GM18520 (cell line): ENCODE results near the gene PCSK7.
"Not testable (repeated sequence)": the region's sequence is repeated elsewhere in the genome, so short reads cannot be mapped to it uniquely, and the experiment has no call there.

Source experiments
- ATAC-seq: cut with Tn5 transposase; IDR thresholded peaks from one replicate; pipeline ENCODE4 v1.9.1; 2021; ENCODE audit not compliant: unreplicated experiment

The PCSK7 gene

DNA sequence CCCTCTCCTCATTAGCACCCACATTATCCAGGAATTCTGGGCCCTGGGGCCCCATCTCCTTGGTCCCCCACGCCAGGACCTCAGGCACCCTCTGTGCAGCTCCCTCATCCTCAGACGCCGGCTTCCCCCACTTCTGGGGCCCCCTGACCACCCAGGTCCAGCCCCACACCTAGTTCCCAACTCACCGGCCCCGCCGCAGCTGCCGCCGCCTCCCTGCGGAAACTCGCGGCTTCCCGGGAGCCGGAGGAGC, at the start of gene PCSK7:
PCSK7 (minus strand) TSS at position 232 of the 250 bp plus-strand sequence. CDS start 2,229 bp downstream, outside the sequence.
- no peak for ATAC-seq

- ATAC-seq = no peak
These were observed 49.3 kb upstream of the PCSK7 start for GRCh38 chr11:117281159-117281558.

- ATAC-seq = no peak
These were observed 48.0 kb upstream of the PCSK7 start for GRCh38 chr11:117279711-117280376.

- no peak for ATAC-seq
These were observed 46.5 kb upstream of the PCSK7 start for GRCh38 chr11:117278347-117278746.

DNA sequence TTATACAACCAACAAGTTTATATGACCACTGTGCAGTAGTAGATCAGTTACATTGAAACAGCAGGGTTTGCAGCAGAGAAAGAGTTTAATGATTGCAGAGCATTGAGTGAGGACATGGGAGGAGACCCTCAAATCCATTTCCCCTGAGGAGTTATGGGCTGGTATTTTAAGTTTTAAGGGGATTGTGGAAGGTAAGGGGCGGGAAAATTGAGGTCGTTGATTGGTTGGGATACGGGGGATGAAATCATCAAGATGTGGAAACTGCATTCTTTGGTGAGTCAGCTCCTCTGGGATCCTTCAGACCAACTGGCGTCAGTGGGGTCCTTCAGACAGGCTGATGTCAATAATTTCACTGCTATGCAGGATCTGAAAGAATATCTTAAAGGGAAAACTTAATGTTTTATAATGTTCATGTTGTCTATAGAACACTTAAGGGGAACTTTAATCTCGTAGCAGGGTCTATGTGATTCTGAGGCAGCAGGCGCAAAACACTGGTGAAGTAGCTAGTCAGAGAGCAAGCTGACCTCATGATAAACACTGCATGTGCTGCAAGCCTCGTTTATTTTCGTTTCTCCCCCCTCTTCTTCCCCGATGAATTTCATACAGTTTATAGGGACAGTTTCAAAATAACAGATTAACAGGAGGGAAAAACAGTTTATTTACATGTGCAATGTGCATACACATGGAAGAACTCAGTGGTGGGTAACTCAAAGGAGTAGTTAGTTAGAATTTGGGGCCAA, 41.8 kb upstream of the PCSK7 start:
- ATAC-seq = no peak

DNA sequence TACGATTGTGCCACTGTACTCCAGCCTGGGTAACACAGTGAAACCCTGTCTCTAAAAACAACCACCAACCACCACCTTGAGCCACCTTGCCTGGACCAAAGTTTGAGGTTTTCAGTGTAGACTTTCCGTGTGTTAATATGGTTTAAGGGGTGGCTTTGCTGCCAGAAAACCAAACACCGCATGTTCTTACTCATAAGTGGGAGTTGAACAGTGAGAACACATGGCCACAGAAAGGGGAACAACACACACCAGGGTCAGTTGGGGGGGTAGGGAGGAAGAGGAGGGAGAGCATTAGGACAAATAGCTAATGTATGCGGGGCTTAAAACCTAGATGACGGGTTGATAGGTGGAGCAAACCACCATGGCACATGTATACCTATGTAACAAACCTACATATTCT, 40.3 kb upstream of the PCSK7 start:
- not testable (repeated sequence) for ATAC-seq

- ATAC-seq = no peak
These were observed 39.3 kb upstream of the PCSK7 start for GRCh38 chr11:117271208-117271607.

DNA sequence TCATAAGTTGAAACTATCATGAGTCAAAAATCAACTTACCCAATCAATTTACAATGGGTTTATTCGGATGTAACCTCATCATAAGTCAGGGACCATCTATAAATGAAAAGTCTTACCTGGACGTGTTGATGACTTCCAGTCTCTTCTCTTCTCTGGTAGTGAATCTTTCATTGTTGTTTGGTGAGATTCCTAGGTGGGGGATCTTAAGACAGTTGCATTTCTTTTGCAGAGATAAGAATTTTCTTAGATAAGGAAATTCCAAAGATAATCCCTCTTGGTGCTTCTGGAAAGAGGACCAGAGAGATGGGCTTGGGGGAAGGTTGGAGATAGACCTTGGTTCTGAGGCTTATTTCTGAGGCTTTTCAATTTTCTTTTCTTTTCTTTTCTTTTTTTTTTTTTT, 38.0 kb upstream of the PCSK7 start:
- ATAC-seq = no peak

DNA sequence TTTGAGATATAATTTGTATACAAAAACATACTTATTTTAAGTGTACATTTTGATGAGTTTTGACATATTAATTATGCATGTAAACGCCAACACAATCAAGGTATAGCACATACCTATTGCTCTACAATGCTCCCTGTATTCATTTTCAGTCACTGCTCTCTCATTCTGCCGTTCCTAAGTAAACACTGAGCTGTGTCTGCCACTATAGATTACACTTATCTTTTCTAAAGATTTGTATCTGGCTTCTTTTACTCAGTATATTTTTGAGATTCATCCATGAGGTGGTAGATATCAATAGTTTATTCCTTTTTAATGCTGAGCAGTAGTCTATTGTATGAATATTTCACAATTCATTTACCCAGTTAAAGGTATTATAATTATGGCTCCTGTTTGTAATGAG, 33.9 kb upstream of the PCSK7 start:
- no peak for ATAC-seq

DNA sequence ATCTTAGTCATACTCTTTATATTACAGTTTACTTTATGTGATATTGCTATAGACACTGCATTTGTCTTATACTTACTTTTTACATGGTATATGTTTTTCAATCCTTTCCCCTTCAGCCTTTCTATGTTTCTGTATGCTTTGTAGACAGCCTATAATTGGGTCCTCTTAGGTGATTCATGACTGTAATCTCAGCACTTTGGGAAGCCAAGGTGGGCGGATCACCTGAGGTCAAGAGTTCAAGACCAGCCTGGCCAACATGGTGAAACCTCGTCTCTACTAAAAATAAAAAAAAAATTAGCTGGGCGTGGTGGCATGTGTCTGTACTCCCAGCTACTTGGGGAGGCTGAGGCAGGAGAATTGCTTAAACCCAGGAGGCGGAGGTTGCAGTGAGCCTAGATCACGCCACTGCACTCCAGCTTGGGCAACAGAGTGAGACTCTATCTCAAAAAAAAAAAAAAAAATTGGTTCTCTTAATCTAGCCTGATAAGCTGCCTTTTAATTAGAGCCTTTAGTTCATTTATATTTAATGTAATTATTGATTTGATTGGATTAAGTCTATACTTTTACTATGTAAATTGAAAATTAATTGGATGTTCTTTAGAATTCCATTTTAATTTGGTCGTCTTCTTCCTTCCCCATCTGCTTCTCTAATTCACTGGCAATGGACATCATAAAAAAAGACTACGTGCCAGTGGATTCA, 32.9 kb upstream of the PCSK7 start:
- not testable (repeated sequence) for ATAC-seq

- no peak for ATAC-seq
These were observed 27.5 kb upstream of the PCSK7 start for GRCh38 chr11:117259417-117259816.

DNA sequence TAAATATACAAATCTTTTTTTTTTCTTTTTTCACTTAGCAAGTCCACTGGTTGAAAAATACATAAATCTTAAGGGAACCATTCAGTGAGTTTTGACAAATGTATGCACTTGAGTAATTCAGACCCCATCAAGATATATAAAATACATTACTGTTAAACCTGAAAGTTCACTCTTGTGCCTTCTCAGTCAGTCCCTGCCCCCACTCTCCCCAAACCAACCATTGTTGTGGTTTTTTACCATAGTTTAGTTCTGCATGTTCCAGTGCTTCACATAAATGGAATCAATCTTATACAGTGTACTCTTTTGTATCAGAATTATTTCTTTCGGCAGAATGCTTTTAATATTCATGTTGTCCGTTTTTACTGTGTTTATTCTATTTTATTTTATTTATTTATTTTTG, 26.7 kb upstream of the PCSK7 start:
- ATAC-seq = no peak

GRCh38 chr11:117256573-117256972, 24.7 kb upstream of the PCSK7 start:
- no peak for ATAC-seq

DNA sequence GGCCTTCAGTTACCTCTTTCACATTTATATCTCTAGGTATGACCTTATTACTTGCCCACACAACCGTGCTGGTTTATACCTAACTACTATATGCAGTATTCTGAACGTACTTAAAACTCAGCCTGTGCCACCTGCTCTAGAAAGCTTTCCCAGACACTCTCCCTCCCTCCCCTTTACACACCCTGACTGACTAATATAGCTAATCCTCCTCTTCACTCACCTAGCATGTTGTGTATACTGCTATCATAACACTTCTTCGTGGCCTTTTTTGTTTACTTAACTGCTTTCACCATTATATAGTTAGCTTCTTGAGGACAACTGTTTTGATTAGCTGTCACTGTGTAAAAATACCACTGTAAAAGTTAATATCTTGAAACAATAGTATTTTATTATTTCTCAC, 24.1 kb upstream of the PCSK7 start:
- no peak for ATAC-seq

DNA sequence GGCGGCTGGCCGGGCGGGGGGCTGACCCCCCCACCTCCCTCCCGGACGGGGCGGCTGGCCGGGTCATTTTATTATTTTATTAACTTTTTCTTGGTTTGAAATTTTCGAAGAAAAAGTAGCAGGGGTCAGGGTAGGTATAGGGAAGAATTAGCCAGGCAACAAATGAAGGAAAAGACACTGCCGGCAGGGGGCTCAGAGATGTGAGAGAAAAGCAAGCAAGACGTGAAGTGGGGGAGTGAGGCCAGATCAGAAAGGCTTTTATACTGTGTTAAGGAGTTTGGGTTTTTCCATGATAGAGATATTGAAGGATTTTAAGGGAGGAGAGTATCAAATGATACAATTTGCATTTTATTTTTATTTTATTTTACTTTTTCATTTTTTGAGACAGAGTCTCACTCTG, 19.6 kb upstream of the PCSK7 start:
- no peak for ATAC-seq

- ATAC-seq = no peak
These were observed 17.7 kb upstream of the PCSK7 start for GRCh38 chr11:117249571-117249970.

- ATAC-seq = no peak
These were observed 16.5 kb upstream of the PCSK7 start for GRCh38 chr11:117248341-117248740.

- ATAC-seq = no peak
These were observed 7.4 kb upstream of the PCSK7 start for GRCh38 chr11:117239295-117239694.

GRCh38 chr11:117238221-117238620, 6.3 kb upstream of the PCSK7 start:
- no peak for ATAC-seq

DNA sequence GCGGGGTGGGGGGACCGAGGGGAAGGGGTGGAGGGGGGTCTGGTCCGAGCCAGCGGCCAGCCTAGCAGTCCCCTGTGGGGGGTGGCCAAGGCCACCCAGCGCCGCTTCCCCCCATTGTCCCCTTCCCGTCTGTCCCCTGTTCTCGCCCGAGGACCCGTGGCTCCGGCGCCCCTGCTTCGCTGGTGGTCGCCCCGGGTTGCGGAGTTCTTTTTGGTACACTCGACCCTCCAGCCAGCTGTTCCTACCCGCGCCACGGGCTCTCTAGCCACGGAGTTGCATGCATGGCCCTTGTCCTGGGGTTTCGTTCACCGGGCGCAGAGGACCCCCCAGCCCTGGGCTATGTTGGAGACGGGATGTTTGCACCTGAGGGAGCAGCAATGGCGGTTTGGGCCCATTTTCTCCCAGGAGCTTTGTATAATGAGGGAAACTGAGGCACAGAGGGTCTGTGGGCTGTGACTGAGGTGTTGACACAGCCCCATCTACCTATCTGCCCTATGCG, 1.1 kb upstream of the PCSK7 start:
- no peak for ATAC-seq

DNA sequence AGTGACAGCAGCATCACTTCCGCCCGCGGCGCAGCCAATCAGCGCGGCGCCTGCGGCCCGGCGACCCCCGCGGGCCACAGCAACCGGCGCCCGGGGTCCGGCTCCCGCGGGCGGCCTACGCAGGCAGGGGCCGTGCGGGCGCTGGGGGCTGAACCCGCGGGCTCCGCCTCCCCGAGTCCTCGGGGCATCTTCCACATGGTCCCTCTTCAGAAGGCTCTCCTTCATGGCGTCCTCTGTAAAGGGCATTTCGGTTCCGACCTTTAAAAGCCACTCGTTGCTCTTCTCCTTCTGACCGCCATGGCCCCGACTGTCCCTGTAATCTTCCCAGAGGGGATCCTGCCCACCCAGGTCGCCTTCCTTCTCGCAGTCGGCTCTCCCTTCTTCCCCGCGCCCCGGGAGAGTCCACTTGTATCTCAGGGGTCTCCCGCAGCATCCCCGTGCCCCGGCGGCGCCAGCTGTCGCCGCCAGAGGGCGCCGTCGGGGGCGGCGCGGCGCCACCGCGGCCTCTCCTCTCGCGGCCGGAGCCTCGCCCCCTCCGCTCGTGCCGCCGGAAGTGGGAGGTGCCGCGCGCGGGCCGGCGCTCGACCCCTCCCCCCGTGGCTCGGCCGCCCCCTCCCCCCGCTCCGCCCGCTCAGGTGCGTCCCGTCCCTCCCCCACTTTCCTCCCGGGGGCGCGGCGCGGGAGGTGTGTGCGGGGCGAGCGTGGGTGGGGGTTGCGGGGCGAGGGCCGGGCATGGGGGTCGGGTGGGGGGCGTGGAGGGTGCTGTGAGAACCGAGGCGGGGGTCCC, 412 bp upstream of the PCSK7 start, which contains the start of gene RNF214:
RNF214 (plus strand) TSS at position 580 of the 787 bp plus-strand sequence. CDS start 1,602 bp downstream, outside the sequence.
- ATAC-seq = peak; percentile 48
